LNCAP (cell line): ENCODE data around the gene COL8A1.

Source experiments
- TF ChIP-seq, protein P1 (sequence below): fragments of 450-650 bp; IDR thresholded peaks from 2 replicates; pipeline ENCODE4 v1.5.1; 2017; ENCODE audit warnings: mild to moderate bottlenecking

The COL8A1 gene

DNA sequence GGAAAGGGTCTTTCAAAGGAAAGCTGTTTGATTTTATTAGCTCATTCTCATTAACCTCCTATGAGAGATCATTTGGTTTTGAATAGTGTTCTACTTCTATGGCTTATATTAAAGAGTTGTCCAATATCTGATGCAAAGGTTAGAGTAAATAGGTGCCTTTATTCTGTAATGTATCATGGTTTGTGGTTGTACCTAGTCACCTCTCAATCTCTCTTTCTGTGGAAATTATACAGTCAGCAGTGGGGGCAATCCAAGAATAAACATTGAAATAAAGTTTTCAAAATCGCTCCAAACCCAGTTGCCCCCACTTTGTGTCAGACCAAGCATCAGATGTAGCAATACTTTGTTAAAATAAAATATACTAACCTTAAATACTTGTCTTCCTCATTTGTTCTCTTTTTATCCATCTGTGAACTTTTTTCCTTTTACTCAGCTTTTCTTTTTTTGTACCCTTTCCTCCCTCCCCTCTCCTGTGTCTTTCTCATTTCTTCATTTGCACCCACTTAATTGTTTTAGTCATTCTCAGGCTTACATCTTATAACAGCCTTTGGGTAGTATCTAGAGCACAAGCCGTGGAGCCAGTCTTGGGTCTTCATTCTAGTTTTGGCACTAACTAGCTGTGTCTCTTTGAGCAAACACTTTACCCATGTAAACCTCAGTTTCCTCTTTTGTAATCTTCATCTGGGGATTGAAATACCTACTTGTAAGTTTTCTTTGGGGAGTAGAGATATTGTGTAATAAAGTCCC, 196.0 kb downstream of the COL8A1 start:
- TF ChIP-seq, protein P1, sequence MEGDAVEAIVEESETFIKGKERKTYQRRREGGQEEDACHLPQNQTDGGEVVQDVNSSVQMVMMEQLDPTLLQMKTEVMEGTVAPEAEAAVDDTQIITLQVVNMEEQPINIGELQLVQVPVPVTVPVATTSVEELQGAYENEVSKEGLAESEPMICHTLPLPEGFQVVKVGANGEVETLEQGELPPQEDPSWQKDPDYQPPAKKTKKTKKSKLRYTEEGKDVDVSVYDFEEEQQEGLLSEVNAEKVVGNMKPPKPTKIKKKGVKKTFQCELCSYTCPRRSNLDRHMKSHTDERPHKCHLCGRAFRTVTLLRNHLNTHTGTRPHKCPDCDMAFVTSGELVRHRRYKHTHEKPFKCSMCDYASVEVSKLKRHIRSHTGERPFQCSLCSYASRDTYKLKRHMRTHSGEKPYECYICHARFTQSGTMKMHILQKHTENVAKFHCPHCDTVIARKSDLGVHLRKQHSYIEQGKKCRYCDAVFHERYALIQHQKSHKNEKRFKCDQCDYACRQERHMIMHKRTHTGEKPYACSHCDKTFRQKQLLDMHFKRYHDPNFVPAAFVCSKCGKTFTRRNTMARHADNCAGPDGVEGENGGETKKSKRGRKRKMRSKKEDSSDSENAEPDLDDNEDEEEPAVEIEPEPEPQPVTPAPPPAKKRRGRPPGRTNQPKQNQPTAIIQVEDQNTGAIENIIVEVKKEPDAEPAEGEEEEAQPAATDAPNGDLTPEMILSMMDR, result no peak

DNA sequence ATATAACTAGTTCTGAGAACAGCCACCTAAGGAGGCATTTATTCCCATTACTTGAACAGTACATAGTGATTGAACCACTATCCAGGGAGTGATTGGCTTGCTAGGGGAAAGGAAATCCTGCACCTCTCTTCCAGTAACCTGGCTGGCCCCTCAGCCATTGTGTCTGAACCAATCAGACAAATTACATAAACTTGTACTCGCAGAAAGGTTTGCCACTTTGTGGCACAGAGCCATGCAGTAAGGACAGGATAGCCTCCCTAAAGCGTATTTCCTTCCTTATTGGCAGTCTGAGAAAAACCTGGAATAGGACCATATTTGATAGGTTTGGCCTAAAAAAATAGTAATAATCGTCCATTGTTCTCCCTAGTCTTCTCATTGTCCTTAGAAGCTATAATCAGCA, 198.3 kb downstream of the COL8A1 start:
- TF ChIP-seq, protein P1, result no peak

GRCh38 chr3:99837715-99838114, 199.3 kb downstream of the COL8A1 start:
- TF ChIP-seq, protein P1, result no peak

DNA sequence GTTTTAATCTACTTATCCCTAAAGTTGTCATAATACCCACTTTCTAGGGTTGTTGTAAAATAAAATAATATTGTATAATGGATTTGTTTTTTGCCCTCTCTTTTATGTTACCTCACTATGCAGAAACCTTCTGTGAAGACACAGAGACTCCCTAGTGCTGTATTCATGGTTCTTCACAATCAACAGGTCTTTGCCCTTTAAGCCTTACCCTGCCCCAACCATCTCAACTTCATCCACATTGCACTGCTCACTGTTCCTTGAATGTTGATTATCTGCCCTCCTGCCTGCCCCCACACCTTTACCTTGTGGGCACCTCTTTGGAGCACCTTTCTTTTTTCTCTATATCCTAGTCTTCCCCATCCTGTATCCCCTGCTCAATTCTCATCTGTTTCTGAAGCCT, 200.4 kb downstream of the COL8A1 start:
- TF ChIP-seq, protein P1, result no peak

- TF ChIP-seq, protein P1, result no peak
These were observed 201.2 kb downstream of the COL8A1 start for GRCh38 chr3:99839613-99840012.

DNA sequence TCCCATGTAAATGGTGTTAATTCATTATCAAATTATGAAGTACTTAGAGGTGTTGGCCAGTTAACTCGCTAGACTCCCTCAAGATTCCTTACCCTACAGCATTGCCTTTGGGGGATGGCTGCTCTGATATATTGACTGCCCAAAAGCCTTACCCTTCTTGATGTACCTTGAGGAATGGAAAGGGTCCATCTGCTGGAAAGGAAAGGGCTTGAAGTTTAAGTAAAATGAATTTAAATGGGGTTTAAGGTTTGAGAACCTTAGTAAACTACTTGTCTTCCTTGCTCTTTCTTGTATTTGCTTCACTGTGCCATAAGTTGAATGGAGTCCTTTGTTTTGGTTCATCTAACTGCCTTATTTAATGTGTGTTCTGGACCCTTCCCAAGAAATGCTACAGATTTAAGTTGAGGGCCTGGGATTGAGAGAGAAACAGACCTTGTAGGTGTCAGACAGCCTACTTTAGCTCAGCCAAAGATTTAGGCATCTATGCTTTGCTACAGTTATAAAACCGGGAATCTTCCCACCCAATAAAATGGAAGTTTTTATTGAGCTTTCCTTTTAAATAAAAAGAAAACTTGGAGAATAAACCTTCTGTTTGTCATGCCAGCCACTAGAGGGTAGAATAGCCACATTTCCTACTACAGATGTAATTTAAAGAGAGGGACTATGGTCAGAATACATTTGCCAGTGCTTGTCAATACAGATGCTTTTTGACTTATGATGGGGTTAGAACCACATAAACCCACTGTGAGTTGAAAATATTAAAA, 204.6 kb downstream of the COL8A1 start:
- TF ChIP-seq, protein P1, result peak; percentile 76

- TF ChIP-seq, protein P1, result no peak
These were observed 205.3 kb downstream of the COL8A1 start for GRCh38 chr3:99843590-99844258.
